ENCODE measurements around the gene ATOSA. TPM values are rescaled to one million over a fixed set of nuclear protein-coding genes. Genes with fewer than 3 reads are reported as not detected.

Gene ATOSA
- total and polyA plus RNA-seq, 2 of the 8 experiments (the other 6 are each of a cell fraction or from before 2014, with no cell fraction given), result 4.6 to 7.9 TPM

DNA sequence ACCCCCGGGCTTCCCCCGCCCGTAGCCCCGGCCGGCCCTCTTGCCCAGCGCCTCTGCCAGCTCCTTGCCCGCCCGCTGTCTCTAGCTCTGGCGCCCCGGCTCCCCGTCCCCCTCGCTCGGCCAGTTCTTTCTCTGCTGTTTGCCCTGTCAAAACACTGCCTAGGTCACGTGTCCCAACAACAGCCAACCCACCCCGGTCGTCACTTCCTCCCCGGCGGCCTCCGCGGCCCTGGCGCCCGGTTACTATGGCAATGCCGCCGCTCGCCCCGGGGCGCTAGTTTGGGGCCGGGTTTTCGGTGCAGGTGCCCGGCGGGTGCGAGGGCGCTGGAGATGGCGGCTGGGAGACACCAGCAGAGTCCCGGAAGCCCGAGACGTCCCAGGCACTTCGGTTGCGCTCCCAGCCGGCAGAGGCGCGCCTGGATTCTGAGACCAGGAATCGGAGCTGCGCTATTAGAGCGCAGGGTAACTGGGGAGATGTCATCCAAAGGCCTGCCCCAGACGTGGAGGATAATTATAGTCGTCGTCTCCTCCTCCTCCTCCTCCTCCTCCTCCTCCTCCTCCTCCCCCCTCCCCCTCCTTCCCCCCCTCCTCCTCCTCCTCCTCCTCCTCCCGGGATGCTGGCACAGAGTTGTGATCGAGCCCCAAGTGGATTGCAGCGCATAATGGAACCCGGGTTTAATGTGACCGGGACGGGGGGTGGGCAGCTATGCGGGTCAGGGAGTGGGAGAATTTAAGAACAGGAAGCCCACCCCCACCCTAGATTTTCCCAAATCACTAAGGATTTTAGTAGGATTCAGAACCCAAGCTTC is at the start of gene ATOSA (continued):
- TF ChIP-seq RFX5 (IDR thresholded peaks at IDR 0.05; ENCODE audit: borderline replicate concordance, low read depth, low read length) (no peak; the same call in 1 of the 2 replicates), MAFK (IDR thresholded peaks at IDR 0.05; ENCODE audit: low read depth, low read length) (no peak), TAF1 (IDR thresholded peaks at IDR 0.05; ENCODE audit: low read depth, low read length) (no peak; the same call in 1 of the 2 replicates), SIX5 (IDR thresholded peaks at IDR 0.05; ENCODE audit: low read depth, low read length) (no peak), KDM5A (IDR thresholded peaks at IDR 0.05; ENCODE audit: low read length) (no peak), EP300 (IDR thresholded peaks at IDR 0.05; ENCODE audit: borderline replicate concordance in 1 of 2, low read depth in 2 of 2, low read length in 2 of 2) (no peak), GABPA (IDR thresholded peaks at IDR 0.05; ENCODE audit: borderline replicate concordance, insufficient read depth, low read length) (peak; percentile 42; the same call in 1 of the 2 replicates), TCF12 (IDR thresholded peaks at IDR 0.05; ENCODE audit: low read depth, low read length) (0 out of 2 replicates have a peak, but pooled peaks have one; percentile 21), RNF2 (IDR thresholded peaks at IDR 0.05; ENCODE audit: borderline replicate concordance, low read depth, low read length, missing control alignments, poor library complexity, severe bottlenecking) (no peak), CHD1 (IDR thresholded peaks at IDR 0.05; ENCODE audit: low read depth, low read length) (no peak), YY1 (IDR thresholded peaks at IDR 0.05; ENCODE audit: low read depth, low read length) (peak; percentile 49; the same call in 1 of the 2 replicates), CBX8 (IDR thresholded peaks at IDR 0.05; ENCODE audit: borderline replicate concordance, low read depth, low read length) (no peak), CHD2 (IDR thresholded peaks at IDR 0.05; ENCODE audit: low read length) (no peak), SRF (IDR thresholded peaks at IDR 0.05; ENCODE audit: low read depth, low read length) (no peak), SUZ12 (IDR thresholded peaks at IDR 0.05; ENCODE audit: low read length) (no peak), SIN3A (conservative IDR thresholded peaks at IDR 0.05 in 1 of 2, IDR thresholded peaks at IDR 0.05 in 1 of 2; ENCODE audit: low read depth in 1 of 2, low read length in 2 of 2) (peak; percentile 73 to 98; a peak in 3 of 4 replicates), RBBP5 (IDR thresholded peaks at IDR 0.05; ENCODE audit: borderline replicate concordance, low read depth, low read length) (peak; percentile 43; the same call in 1 of the 2 replicates)
- TF ChIP-seq, protein P1, sequence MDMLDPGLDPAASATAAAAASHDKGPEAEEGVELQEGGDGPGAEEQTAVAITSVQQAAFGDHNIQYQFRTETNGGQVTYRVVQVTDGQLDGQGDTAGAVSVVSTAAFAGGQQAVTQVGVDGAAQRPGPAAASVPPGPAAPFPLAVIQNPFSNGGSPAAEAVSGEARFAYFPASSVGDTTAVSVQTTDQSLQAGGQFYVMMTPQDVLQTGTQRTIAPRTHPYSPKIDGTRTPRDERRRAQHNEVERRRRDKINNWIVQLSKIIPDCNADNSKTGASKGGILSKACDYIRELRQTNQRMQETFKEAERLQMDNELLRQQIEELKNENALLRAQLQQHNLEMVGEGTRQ (IDR thresholded peaks at IDR 0.05; ENCODE audit: low read length), result peak; percentile 92

Data from H1 (cell line).